22Rv1 (cell line): ENCODE measurements around the gene BCAN.

Experiments
- CTCF ChIP-seq: fragments of 450-650 bp; IDR thresholded peaks from 2 replicates; pipeline ENCODE4 v1.5.1; 2017; ENCODE audit warnings: mild to moderate bottlenecking
- ZFX ChIP-seq: fragments of 450-650 bp; IDR thresholded peaks from 2 replicates; pipeline ENCODE4 v1.6.1; 2017; ENCODE audit warnings: antibody characterized with exemption, borderline replicate concordance

GRCh38 chr1:156612666-156613065 is 29.3 kb upstream of the BCAN start:
- TF ChIP-seq CTCF: no peak
- no peak for TF ChIP-seq ZFX
